GM18861 (cell line): Measurements from ENCODE around the gene ARMH4.

Experiments used
- ATAC-seq: cut with Tn5 transposase; IDR thresholded peaks from one replicate; pipeline ENCODE4 v1.9.1; 2021; ENCODE audit not compliant: unreplicated experiment

The ARMH4 gene

DNA sequence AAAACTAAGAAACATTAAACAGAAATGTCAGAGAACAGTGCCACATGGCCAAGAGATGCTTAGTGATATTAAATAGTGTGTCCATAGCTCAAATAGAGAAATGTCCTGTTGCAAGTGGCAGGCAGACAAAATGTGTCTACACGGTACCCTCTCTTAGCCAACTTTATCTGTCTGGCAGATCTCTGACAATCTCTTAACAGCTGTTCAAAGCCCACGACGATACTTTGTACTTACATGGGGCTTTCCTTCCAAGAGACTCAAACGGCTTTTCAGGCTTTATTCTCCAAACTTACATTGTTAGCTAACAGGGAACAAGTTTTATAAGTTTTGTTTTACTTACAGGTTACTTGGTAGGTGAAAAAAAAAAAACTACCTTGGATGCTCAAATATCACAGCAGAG, 45.6 kb downstream of the ARMH4 start:
- ATAC-seq, result no peak

DNA sequence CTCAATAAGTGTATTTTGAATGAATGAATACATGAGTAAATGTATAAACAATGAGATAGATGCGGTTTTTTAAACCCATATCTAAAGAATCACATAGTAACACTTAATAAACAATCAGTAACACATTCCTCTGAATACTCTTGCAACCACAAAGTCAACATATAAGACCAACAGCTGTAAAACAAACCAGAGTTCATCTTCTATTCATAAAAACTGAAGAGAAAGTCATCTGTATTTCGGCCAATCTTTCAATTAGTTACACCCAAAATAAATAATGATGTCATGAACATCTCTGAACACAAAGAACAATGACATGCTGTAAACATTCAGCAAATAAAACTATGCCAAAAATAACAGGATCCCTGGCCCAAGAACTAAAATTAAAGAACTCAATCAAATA, 47.2 kb downstream of the ARMH4 start:
- ATAC-seq, result no peak

DNA sequence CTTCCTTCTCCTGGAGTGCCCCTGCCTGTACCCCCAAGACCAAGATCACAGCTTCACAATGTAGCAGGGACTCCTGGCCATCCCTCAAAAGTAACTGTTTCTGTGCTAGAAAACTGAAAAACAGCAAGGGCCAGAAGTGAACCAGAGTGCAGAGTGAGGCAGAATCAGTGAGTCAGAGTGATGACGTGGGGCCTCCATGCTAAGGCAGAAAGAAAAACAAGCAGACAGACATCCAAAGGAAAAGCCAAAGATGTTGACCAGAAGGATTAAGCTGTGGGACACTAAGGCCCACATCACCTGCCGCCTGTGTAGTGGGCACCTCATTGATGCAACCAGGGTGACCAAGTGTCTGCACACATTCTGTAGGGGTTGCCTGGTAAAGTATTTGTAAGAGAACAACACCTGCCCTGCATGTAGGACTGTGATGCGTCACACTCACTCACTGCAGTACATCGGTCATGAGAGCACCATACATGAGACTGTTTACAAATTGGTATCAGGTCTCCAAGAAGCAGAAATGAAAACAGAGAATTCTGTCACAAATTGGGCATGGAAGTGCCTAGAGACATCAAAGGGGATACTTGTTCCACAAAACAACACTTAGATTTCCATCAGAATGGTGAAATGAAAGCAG, 51.2 kb downstream of the ARMH4 start:
- no peak for ATAC-seq

DNA sequence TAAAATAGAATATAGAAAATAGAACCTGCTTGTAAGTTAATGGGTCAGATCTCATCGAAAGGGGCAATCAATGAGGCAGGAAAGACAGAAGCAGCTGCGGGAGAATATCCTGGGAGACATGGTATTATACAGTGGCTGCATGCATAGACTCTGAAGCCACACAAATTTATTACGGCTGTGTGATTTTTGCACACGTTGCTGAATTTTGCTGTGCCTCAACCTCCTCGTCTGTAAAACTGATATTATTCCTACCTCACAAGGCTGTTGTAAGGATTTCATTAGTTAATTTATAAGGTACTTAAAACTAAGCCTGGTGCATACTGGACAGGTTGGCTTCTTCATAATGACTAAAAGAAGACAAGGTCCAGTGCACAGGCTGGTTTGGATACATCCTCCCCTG, 52.3 kb downstream of the ARMH4 start:
- ATAC-seq, result no peak

DNA sequence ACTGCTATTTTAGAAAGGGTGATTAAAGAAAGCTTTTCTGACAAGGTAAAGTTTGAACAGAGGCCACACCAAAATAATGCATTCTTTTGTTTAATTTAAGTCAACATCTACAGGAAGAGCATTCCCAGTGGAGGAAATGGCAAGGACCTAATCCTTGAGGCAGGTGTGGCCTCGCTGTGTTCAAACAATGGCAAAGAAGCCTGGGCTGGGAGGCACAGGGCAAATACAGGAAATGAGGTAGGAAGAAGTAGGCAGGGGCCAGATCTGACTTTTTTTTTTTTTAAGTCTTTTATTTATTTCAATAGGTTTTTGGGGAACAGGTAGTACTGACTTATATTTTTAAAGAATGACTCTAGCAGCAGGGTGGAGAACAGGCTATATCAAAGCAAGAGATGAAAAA, 53.5 kb downstream of the ARMH4 start:
- no peak for ATAC-seq

DNA sequence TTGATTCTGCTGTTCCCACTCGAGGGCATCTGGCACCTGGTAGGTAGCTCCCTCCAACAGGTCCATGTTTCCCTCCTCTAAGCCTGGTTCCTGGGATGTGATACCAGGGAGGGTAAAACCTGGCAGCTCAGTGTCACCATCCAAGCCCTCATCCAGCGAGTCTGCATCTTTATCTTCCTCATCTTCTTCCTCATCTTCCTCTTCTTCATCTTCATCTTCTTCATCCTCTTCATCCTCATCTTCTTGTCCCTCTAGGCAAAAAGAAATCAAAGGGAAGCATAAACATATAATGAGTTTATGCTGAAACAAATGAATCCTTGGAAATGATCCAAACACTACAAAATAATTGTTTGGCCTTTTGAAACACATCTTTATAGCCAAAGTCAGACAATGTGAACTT, 55.3 kb downstream of the ARMH4 start:
- ATAC-seq, result no peak

DNA sequence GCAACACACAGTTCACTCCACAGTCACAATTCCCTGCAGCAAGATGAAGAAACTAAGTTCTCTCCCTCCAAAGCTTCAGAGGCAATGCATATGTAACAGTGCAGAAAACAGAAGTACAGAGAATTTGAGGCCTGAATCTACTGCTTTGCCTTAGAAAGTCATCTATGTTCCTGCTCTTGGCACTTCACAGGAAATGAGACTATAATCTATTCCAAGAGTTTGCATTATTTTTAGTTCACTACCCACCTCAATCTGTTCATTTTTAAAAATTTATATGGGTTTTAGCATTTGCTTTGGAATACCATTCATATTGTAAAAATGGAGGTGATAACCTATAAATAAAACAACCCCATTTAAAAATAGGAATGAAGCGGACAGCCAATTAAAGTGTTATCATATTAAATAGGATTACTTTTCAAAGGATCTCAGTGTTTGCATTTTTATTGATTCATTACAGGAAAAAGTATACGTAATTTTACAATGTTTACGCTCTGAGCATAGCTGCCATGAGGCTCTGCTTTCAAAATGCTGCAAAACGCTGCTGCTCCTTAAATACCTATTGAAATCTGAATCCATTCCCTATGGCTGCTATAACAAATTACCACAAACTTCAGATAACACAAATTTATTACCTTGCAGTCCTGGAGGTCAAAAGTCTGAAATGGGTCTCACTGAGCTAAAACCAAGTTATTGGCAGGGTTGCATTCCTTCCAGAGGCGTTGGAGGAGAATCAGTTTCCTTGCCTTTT, 60.0 kb downstream of the ARMH4 start:
- ATAC-seq, result no peak

DNA sequence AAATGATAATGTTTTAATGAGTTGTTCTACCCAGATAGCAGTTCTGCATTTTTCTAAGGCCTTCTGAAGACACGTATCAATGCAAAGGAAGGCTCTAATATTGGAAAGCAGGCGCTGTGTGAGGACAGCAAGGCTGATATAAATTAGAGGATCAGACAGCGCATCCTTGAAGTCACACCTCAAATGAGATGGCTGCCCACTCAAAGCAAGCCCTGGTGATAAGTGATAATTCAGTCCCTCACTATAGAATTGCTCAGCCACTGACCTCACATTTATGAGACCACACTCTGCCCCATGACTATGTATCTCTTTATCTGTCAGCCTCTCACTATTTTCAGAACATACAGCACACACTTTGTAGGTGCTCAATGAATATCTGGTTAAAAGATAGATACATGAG, 62.4 kb downstream of the ARMH4 start:
- ATAC-seq, result no peak

DNA sequence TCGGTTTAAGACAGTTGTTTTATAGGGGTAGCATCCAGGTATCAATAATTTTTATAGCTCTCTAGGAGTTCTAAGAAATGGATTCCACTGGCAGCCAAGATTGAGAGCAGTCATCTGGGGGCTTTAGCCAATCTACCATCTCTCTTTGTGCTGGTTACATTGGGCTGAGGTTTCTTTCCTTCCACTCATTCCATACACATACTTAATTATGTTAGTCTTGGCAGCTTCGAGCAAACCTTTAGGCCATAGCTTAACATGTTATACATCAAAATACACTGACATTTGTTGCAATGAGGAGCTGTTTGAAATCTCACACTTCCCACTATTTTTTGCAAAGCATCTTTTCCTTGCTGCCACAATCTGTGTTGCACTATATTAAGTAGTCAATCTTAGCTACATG, 63.1 kb downstream of the ARMH4 start:
- ATAC-seq, result no peak

DNA sequence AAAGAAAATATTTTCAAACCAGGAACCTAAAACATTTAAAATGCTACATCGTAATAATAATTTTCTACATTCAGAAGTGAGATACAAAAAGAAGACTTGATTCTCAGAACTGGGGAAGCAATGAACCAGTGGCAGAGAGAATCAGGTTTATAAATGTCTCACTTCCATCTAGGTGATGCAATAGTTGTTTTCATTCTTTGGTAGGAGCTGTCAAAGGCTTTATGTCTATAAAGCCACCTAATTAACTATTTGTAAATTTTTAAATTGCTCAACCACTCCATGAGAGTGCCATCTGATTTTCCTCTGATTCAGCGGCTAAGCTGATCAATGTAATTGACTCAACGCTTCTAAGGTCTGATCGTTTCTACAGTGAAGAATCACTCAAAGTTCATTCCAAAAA, 66.1 kb downstream of the ARMH4 start:
- no peak for ATAC-seq

DNA sequence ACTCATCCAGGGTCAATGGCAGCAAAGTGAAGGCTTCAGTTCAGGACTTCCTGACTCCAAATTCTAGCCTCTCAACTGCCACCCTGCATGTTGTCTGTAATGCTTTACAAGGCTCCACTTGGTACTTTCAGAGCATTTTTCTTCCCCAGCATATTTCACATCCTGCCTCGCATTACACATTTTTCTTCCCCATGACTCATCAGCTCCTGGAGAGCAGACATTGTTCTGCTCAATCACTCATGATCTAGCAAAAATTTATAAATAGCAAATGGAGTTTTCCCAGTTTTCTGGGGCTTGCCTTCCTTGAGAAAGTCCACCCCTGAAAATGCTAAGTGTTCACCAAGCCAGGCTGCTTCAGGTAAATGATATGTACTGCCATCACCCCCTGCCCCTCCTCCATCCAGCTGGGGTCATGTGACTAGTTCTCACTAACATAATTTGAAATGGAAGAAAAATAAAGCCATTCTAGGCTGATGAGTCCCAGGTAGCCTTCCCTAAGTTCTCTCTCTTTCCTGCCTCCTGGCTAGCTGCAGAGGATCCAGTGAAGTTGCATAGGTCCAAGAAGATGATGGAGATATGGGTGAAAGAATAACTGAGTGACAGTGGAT, 69.4 kb downstream of the ARMH4 start:
- ATAC-seq, result no peak

DNA sequence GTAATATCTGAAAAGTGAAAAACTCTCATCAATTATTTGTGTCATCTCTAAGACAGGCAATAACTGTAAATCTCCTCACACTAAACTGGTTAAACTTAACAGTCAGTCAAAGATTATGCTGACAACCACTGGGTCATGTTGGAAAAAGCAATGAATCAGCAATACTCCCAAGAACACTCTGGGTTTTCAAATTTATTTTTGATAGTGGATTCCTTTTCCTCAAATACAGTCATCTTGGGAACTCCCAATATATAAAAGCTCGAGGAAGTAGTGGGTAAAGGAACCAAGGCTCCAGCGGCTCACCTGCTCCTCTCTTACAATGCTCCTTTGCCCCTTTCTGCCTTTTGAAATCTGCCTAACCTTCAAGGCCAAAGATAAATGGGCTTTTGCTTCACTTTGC, 70.0 kb downstream of the ARMH4 start:
- ATAC-seq, result no peak

DNA sequence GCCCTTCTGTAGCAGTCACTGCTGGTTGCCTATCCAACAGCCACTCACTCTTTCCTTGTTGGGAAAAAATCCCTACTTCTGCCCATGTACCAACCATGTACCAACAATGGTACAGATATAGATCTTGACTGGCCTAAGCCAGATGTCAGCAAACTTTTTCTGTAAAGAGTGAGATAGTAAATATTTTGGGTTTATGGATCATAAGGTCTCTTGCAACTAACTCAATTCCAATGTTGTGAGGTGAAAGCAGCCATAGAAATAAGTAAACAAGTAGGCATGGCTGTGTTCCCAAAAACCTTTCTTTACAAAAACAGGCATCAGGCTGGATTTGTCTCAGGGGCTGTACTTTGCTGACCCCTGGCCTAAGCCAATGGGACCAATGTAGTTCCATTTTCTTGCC, 73.5 kb downstream of the ARMH4 start:
- ATAC-seq, result no peak

DNA sequence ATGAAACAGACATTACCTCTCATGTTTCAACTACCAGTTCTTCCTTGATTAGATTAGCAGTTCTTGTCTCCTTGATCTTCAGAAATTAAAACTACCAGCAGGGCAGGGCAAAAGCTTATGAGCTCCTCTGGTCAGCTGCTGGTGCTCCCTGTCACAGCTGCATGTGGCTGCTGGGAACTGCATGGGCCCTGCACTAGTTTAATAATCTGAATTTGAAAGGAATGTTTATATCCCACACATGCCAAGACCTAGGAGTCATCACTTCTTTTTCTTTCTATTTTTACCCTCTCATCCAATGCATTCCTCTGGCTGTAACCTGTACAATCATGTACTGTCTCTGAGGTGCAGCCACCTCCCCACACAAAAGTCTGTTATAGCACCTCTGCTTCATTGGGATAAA, 73.9 kb downstream of the ARMH4 start:
- no peak for ATAC-seq

DNA sequence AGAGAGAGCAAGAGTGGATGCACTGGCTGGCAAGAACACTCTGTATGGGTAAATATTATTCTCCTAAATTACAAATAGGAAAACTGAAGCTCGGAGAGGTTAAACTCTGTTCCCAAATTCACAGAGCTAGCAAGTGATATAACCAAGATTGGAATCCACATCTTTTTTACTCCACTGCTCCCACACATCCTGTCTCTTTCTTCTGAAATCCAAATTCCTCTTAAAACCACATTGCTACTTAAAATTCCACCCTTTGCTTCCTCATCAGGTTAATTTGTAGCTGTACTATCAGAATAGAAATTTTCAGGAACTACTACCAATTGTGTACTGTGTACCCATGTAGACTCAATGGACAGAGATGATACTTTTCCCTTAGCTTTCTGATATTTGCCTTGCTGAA, 74.4 kb downstream of the ARMH4 start:
- no peak for ATAC-seq

DNA sequence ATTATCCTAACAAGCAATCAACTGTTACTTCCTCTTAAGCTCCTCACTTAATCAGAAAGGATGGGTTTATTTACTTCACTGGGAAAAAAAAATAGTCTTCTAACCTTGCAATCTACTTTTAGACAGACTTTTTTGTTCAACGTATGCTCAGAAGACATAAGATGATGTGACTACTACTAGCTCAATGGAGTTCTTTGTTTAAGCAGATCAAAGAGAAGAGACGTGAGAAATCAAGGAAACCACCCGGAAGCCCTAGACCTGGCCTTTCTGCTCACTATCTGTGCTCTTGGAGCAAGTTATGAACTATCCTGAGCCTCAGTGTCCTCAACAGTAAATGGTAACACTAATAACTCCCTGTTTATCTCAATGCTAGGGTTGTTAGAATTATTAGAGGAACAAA, 78.5 kb downstream of the ARMH4 start:
- ATAC-seq, result no peak

DNA sequence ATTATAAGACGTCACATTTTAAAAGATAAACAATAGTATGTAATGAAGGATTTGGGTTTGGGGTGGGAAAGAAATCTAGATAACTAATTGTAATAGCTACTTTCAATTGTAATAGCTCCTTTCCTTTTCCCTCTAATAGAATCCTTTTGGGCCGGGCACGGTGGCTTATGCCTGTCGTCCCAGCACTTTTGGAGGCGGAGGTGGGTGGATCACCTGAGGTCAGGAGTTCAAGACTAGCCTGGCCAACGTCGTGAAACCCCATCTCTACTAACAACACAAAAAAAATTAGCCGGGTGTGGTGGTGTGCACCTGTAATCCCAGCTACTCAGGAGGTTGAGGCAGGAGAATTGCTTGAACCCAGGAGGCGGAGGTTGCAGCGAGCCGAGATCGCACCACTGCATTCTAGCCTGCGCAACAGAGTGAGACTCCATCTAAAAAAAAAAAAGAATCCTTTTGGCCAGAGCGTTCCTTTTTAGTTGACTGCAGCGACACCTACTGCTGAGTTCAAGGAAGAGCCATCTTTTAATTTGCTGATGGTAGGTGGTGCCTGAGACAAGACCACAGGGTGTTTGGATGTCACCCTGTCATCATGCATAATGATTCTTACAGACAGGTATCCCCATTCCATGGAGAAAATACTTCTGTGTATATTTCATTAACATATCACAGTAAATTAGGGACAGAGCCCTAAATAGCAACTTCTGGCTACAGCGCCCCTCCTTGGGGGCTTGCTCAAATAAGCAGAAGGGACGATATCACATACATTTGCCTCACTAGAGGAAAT, 79.5 kb downstream of the ARMH4 start:
- peak; percentile 73 for ATAC-seq

DNA sequence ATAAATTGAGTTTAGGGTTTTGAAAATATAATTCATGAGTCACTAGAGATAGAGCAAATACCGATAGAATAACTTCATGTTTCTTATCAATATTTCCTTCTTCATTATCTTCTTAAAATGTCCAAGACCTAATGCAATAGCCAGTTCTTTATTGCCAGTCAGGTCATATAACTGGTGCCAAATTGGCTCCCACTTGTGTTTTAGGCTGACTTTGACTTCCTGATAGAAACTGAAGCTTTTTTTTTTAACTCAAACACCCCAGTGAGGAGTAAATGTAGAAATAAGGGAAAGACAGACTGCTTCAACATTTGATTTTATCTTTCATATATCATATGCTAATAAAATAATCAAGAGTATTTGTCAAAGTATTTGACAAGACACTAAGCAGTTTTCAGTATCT, 80.7 kb downstream of the ARMH4 start:
- ATAC-seq, result no peak

DNA sequence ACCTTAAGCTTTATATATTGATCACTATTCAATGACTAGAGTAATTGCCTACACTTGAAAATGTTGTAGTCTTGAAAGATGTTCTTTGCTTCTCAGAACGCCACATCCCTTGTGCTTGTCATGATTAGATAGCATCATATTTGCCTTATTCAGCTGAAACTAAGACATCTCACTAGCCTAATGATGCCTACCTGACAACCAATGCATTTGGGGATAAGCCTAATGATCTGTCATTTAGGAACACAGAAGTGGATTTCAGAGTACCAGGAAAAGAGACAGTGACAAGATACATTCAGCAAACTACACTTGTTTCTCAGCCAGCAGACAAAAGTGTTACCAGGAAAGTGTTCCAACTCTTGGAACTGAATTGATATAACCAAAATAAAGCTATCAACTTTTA, 83.7 kb downstream of the ARMH4 start:
- ATAC-seq, result no peak

DNA sequence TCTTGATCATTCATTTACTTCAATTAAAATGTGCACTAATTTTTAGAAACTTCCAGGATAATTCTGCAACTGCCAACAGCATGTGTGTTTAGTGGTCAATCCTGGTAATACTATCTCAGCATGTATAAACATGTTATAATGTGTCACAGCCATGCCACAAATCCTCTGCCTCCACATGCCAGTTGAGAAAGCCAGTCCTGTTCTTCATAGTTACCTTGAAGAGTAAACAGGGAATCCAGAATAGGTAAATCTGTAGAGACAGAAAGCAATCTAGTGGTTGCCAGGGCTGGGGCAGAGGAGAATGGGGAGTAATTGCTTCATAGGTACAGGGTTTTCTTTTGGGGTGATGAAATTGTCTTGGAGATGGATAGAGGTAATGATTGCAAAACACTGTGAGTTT, 85.9 kb downstream of the ARMH4 start:
- ATAC-seq, result no peak

DNA sequence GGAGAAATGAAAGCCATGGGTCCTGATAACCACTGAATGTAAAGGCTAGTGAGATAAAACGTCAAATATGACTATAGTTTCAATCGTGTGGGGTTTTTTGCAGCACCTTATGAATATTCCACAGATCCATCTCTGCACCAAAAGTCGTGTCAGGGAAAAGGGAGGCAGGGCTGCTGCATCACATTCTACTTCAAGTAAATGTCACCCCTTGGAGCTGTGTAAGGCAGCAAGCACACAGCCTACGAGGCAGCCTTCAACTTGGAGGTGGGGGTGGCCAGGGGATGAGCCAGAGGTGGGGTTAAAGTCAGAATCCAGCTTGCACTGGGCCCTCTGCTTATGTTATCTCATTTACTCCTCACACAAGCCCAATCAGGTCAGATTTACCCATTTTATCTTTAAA, 90.4 kb downstream of the ARMH4 start:
- no peak for ATAC-seq

DNA sequence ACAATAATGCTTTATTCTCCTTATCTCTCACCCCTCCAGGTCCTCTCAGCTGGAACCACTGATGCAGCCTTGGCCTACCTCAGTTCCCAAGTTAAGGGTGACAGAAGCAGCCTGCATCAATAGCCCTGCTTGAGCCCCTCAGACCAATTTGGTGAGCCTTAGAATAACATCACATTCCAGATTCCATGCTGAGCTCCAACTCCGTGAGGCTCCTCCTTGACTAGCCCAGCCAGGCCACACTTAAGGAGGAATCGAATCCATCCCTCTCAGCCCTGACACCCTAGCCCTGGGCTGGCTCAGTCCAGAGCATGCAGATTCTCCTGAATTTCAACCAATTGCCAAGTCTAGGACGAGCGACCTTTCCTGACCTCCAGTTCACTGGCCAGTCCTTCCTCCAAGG, 91.1 kb downstream of the ARMH4 start:
- ATAC-seq, result no peak
